ENCODE data around the gene NLGN4X.

Gene NLGN4X

DNA sequence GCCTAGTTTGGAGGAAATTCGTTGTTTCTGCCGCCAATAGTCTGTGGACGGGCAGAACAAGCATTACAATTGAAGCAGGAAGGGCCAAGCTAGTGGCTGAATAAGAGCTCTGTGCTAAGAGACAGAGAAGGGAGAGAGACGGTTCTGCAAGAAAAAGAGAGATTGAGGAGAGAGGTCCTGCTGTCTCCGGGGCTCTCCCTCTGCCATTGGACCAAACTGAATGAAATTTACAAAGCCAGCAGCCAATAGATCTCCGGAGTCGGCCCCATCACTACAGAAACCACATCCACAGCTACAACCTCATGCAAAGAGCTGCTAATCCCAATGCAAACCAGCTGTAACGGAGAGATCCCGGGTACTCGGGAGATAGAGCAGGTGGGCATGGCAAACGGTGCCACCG, at the start of gene NLGN4X:
Gene NLGN4X, minus strand, starts transcription at position 148 of the 400 bp plus-strand sequence. CDS start 77,401 bp downstream, outside the sequence.
- no peak for DNase-seq (ENCODE audit: low spot score)

DNA sequence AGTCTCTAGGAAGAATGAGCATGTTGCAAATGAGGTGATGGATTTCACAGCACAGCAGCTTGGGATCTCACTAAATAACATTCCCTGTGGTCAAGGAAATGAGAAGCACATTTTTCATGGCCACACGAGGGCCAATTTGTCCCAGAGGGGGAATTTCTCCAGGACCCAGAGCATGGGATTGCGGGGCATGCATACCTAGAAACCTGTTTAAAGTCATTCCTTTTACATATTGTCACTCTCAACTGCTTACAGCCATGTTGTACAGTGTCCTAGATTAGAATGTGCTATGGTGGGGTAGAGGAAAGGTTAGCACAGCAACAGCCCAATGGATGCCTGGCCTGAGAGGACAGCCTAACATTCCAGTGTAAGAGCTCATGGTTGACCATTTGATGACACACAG, 37.4 kb upstream of the NLGN4X start:
- no peak for DNase-seq (ENCODE audit: low spot score)

DNA sequence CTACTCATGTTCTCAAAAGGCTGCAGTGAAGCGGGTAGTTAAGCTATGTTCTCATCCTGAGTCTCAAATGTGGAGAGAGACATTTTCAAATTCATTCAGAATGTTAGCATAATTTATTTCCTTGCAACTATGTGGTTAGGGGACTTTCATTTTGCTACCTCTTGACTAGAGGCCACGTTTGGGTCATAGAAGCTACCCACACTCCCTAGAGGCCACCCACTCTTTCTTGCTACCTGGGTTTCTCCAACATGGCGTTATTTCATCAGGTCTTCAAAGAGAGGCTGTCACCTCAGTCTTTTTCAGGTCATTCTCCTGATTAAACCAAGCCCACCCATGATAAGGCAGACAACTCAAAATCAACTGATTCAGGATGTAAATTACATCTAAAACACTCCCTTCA, 34.3 kb upstream of the NLGN4X start:
- no peak for DNase-seq (ENCODE audit: low spot score)

DNA sequence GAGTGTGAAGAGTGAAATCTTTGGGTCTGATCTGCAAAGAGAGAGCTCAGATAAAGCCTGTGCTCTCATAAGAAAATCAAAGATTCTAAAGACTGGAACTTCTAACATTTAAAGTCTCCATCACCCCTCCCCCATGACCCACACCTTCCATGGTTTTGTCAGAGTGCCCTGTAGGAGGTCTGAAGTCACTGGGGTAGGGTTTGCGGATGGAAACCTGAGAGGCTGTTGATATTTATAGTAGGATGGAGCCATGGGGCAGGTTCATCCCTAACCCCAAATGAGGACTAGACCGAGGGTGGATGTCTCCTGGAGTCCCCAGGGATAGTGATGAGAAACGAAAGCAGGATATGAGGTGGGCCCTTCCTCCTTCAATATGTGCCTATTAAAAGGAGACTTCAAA, 28.4 kb upstream of the NLGN4X start:
- no peak for DNase-seq (ENCODE audit: low spot score)

DNA sequence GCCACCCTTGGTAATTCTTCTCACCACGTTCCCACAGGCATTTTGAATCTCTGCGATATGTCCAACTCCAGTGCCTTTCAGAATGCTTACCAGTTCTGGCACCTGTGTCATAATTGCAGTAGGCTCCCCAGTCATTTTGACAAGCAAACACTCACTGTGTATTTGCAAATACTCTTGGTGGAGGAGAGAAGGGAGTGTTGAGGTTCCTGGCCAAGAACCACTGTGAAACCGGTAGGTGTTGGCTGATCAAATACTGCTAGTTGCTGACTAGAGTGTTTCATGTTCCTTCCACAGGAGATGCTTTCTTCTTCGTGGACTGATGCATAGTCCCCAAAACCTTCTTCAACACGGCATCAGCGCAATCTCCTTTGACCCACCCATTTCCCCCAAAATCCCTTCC, 16.0 kb upstream of the NLGN4X start:
- DNase-seq (ENCODE audit: low spot score) = no peak

DNA sequence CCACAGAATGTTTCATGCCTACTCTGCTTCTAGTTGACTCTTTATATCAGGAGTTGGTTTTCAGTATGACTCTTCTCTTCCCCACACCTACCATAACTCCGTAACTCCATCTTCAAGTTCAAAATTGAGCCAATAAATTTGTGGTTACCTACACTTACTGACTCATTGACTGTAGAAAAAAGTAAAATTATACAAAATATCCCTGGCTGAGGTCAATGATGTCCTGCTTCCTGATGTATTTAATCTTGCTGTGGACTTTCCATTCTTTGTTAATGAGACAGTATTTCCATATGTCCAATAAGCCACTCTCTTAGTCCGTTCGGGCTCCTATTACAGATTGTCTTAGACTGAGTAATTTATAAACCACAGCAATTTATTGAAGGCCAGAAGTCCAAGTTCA, 9.9 kb upstream of the NLGN4X start:
- DNase-seq (ENCODE audit: low spot score) = no peak

DNA sequence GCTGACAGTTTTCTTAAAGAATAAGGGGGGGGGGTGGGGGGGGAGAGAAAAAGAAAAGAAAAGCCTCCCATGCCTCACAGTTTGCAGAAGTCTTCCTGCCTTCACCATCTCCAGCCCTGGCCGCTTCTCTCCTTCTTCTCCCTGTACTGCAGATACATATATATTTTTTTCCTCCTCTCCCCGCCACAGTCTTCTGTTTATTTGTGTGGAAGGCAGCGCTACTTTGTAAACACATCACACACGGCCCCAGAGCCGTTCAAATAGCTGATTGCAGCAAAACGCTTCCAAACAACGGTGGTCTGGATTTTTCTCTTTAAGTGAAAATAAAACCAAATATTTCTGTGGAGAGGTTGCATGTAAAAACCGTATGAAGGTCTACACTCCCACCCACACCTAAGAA, 732 bp downstream of the NLGN4X start:
- no peak for DNase-seq (ENCODE audit: low spot score)

DNA sequence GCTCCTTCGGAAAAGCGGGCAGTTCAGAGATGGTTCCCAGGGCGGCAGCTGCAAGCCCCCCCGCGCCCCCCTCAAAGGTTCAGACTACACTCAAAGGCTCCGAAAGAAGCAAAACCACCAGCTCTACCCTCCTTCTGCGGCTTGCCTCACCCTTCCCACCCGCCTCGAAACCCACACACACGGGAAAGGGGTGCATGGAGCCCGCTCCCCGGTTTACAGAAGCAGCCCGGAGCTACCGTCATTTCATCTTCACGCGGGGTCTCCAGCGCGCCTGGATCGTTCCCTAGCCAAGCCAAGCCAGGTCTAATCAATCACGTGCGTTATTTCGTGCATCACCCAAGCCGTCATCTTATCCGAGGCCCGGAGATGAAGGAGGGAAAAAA, 1.2 kb downstream of the NLGN4X start:
- DNase-seq (ENCODE audit: low spot score) = no peak

DNA sequence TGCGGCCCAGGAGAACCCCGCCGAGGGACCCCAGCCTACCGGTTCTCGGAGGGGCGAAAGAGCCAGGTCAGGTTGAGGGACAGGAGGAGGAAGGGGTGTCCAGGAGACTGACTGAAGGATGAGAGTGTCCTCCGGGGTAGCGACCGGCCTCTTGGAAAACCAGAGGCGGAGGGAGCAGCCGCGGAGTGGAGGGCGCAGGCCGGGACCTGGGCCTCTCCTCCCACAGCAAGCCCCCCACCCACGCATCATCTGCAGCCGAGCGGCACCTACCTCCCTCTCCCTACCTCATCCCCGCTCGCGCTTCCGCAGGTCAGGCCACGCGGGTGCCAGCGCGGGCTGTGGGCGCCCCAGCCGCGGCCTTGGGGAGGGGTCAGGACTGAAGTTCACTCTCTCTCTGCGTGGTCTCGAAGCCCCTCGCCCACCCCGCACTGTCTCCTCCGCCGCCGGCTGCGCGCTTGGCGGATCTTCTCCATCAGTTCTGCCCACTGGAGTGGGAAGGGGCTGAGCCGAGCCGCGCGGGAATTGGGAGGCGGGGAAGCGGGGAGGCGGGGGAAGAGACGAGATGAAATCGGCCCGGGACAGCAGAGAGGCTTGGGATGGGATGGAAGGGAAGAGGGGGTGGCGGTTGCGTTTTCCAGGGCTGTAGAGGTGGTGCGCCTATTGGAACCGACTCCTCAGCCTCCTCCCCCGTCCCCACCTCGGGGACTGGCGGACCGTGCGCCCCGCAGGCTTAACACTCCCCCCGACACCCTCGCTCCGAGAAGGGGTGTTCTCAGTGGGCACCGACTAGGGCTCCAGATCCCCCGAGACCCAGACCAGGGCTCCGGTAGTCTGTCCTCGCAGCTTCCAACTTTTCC, 1.8 kb downstream of the NLGN4X start:
- DNase-seq (ENCODE audit: low spot score) = no peak

DNA sequence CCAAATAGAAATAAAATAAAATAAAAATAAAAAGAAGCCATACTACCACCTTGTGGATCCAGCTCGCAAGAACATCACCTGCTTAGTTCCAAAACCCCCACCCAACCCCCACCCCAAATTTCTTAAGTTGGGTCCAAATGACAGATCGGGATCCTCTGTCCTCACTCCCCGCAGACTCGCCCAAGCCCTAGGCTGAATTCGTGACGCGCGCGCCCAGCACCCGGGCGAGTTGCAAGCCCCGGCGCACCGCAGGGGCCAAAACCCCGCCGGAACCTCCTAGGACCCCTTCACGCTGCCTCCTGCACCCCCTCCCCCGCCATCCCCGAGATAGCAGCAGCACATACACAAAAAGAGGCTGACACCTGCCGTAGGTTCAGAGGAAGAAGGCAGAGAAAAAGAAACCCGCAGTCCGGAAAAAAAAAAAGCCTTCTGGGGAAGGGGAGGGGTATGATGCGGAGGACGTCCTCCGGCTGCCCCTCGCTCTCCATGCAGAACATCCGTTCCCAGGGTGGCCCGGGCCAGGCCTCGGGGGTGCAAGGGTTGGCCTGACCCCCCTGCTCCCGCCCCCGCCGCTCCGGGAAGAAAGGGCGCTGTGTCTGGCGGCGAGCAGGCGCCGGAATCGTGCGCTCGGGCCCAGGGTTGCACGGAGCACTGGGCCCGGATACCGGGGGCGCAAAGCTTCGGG, 2.6 kb downstream of the NLGN4X start:
- no peak for DNase-seq (ENCODE audit: low spot score)

DNA sequence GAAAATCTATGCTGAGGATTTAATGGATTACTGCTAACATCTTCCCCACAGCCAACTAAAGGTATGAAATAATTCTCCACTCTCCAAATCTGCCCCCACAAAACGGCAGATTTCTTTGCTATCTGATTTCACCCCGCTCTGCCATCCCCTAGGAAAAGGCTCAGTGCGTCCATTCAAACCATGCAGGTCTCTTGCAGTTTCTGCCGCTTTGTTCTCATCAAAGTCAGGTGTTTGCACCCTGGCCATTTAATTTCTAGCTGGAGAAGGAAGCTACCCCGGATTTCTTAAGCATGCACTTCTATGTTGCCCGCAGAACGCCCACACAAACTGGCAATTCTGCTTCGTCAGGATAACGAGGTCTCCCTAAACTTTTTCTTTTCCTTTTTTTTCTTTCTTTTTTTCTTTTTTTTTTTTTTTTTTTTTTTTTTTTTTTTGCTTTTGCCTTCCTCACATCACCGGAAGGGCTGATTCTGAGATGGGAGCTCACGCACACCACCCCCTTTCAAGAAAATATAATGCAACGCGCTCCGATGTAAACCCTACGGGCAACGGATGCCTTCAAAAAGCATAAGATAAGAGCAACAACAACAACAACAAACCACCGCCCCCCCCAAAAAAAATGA, 3.3 kb downstream of the NLGN4X start:
- DNase-seq (ENCODE audit: low spot score) = no peak

DNA sequence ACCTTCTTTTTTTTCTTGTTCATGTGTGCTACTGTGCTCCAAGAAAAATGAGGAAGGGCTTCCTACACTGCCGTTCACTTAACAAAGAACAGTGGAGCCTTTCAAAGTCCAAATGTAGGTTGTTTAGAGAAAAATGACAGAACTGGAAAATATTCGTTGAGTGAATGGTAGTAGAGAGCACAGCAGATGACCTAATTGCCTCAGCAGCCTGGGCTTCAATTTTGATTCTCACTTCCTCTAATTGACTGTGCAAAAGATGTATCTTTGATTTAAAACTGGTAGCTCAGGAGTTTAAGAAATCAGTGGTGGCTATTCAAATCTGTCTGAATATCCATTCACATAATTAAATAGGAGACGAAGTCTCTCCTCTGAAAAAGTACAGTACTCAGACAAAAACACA, 5.2 kb downstream of the NLGN4X start:
- DNase-seq (ENCODE audit: low spot score) = no peak

DNA sequence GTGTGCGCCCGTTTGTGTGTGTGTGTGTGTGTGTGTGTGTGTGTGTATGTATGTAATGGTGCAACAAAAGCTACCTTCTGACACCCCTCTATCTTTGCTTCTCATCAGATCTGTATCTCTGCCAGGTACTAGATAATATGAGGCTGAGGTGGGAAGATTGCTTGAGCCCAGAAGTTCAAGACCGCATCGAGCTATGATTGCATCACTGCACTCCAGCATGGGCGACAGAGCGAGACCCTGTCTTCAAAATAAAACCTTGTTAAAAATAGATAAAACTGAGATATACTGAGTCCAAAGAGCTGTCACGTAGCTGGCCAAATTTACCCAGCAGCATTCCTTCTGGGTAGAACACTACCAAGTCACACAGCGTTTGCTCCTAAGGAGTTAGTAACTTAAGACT, 18.4 kb downstream of the NLGN4X start:
- DNase-seq (ENCODE audit: low spot score) = no peak

DNA sequence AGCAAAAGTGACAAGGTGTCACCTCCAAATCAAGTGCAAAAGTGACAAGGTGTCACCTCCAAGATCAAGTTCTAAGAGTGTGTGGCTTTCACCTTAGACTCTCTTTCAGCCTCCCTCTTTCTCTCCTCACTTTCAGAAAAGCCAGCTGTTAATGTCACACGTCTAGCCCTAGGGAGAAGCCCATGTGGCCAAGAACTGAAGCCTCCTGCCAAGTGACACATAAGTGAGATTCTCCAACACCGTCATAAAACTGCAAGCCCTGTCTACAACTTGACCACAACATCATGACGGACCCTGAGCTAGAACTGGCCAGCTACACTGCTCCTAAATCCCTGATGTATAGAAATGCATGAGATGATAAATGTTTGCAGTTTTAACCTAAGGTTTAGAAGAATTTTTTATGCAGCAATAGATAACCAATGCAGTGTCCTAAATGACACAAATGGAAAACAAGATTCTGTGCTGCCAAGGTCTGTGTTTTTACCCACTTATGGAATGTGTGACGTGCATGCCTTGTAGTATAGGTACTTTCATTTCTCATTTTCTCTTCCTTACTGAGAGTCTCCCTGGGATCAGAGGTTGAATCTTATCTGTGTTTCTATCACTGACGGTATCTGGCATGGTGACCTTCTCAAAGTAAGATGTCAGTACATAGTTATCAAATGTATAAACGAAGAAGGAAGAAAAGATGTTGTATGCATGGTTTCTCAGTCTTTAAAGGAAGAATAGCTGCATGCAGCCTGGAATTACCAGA, 25.0 kb downstream of the NLGN4X start:
- DNase-seq (ENCODE audit: low spot score) = no peak

DNA sequence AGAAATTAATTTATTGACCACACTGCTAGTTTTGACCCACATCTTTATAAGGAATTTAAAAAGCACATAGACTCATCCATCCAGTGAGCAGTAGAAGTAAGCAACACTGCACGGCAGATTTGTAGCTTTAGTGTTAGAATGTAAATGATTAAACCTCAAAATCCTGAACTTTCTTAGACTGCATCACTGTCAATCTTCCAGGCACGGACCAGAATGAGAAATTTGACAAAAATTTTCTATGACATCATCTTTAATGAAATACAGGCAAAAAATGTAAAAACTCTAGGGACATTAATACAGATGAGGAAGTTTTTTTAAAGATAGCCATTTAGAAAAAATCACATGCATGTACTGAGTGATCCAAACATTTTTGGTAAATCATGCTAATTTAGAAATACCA, 29.2 kb downstream of the NLGN4X start:
- no peak for DNase-seq (ENCODE audit: low spot score)

DNA sequence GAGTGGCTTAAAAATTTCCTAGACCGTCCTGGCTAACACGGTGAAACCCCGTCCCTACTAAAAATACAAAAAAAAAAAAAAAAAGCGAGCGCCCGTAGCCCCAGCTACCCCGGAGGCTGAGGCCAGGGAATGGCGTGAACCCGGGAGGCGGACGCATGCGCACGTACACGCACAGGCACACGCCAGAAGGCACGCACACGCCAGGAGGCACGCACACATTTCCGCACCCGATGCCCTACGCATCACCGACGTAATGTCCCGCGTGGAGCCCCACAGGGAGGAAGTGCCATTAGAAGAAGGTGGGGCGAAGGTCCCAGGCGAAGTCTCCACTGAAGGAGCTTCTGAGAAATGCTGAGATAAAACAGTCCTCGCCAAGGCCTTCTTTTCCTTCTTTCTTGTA, 41.4 kb downstream of the NLGN4X start:
- DNase-seq (ENCODE audit: low spot score) = no peak

DNA sequence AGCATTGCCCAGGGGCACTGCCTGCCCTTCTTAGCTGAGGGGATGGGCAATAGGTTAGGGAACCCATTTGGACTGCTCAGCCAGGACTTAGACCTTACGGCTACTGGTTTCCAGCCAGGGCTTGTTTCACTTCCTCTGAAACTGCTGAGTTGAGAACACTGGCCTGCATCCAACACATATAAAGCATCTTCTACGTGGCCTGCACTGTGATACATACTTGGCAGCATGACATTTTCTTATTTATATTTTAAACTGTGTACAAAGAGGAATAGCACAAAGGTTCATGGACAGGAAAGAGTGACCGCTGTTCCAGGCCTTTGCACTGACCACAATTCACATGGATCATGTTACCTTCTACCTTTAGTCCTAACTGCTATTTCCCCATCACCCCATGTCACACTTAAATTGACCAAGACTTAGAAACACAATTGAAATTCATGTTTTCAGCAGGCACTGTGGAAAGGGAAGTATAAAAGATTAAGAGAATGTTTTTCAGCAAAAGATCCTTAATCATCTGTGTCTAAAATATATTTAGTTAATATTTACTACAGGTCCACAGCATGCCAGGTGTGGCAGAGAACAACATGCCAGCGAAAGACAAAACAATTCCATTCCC, 43.7 kb downstream of the NLGN4X start:
- DNase-seq (ENCODE audit: low spot score) = no peak

DNA sequence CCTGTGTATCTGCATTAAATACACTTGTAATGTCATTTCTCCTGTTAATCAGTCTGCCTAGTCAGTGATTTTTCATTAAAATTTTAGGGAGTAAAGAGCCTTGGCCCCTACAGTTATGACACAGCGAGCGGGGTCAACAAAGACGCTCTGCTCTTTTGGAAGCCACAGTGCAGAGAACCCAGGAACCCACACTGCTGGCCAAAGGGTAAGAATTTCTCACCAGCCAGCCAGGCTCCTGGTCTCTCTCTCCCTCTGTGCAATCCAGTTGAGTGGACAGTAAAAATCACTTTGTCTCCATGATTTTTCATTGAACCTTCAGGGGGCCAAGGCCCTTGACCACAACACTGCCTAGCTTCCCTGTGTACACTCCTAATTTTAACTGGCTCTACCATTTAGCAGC, 52.8 kb downstream of the NLGN4X start:
- no peak for DNase-seq (ENCODE audit: low spot score)

DNA sequence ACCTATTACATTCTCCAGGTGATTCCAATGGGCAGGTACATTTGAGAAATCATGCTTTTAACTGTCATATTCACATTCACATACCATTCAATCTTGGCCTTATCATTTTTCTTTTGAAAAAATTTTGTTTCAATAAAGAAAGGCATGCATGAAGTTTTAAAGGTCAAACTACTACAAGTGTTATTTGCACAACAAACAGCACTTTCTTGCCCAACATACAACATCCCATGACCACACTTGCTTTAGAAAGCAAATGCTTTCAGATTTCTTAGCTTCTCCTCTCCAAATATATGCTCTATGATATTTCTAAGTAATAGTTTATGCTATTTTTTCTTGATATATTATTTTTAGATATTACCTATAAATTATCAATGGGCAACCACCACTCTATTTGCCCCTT, 58.2 kb downstream of the NLGN4X start:
- no peak for DNase-seq (ENCODE audit: low spot score)

DNA sequence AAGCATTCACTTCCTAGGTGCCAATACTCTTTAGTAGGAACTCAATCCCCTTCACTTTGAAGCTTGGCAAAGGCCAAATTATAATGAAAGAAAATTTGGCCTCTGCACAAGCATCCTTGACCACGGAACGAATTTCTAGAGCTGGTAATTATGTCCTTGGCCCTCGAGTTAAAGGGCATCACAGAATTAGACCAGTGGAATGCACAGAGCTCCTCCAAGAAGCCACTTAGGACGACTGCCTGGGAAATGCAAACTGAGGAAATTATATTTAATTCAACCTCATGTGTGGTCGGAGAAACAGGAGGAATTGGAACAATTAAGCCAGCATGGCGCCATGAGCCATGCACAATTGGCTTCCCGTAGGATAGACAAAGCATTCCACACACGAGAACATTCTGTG, 59.3 kb downstream of the NLGN4X start:
- DNase-seq (ENCODE audit: low spot score) = no peak

DNA sequence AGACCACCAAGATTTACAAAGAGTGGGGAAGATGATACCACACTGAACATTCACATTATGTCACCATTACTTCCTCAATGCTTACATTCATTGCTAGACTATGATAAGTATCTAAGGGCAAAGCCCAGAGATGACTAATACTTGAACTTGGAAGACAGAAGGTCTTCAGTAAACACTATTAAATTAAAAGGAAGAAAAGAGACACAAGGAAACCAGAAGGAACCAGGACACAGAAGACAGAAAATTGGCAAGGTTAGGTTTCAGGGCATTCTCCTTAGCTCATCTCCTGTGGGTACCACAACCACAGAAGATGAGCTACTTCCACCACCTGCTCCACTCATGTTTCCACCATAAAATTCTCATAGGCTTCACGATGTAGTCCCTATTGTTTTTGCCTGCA, 64.9 kb downstream of the NLGN4X start:
- DNase-seq (ENCODE audit: low spot score) = no peak

DNA sequence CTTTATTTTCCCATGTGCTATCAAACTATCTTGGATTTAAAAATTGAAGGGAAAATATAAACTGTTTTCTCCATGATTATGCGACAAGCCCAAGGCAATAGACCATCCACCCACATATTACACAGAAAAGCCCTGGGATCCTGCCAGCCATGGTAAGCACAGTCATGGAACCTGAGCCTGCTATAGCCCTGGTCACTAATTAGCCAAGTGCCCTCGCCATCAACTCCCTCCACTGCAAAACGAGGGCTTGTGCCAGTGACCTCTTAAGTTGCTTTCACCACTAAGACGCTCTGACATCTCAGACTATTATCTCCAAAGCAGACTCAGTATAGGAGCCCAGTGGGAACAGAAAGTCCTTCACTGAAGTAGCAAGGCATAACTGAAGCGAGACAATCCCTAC, 69.2 kb downstream of the NLGN4X start:
- DNase-seq (ENCODE audit: low spot score) = no peak

All from HuH-7.5 (cell line).